Esophagus squamous epithelium (tissue), 4 donors: ENCODE data around the gene CHORDC1.

Experiments used
- POLR2A ChIP-seq, 4 donors: fragments of 450-650 bp; IDR thresholded peaks; one replicate each; pipeline ENCODE4 v1.6.1; 2017; ENCODE audit warnings: antibody characterized with exemption in 4 of 4, mild to moderate bottlenecking in 4 of 4, moderate library complexity in 3 of 4
- TF ChIP-seq, protein P1 (sequence below), 6 experiments: fragments of 450-650 bp in 4 of 6; fragments of 200-600 bp in 2 of 6; sonication (generic) in 2 of 6; IDR thresholded peaks; one replicate each; pipeline ENCODE4 v1.5.1; 2016 to 2019; ENCODE audit warnings: antibody characterized with exemption in 6 of 6, mild to moderate bottlenecking in 4 of 6, moderate library complexity in 4 of 6

DNA sequence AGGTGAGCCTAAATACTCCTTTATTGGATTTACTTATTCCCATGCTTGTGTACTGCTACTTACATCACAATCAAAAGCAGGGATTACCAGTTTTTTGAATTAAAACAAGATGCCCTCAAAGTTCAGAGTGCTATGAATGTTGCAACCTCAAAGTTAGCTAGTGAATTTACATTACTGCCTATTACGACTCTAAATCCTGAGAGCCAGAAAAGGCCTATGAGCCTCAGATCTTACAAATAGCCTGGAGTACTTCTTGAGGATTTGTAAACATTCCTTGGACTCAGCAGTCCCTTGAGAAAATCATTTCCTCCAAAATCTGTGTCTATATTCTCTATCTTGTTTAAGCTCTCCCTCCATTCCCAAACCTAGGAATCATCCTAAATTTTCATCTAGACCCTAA is 25.5 kb downstream of the CHORDC1 start:
- TF ChIP-seq, protein P1, sequence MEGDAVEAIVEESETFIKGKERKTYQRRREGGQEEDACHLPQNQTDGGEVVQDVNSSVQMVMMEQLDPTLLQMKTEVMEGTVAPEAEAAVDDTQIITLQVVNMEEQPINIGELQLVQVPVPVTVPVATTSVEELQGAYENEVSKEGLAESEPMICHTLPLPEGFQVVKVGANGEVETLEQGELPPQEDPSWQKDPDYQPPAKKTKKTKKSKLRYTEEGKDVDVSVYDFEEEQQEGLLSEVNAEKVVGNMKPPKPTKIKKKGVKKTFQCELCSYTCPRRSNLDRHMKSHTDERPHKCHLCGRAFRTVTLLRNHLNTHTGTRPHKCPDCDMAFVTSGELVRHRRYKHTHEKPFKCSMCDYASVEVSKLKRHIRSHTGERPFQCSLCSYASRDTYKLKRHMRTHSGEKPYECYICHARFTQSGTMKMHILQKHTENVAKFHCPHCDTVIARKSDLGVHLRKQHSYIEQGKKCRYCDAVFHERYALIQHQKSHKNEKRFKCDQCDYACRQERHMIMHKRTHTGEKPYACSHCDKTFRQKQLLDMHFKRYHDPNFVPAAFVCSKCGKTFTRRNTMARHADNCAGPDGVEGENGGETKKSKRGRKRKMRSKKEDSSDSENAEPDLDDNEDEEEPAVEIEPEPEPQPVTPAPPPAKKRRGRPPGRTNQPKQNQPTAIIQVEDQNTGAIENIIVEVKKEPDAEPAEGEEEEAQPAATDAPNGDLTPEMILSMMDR (IDR thresholded peaks at IDR 0.05) = no peak
- no peak for TF ChIP-seq POLR2A (IDR thresholded peaks at IDR 0.05)
